Esophagus (tissue), 2 donors: ENCODE measurements around the gene PLXNA2. TPM values are rescaled to one million over a fixed set of nuclear protein-coding genes. Genes with fewer than 3 reads are reported as not detected.

Source experiments
- H3K27ac ChIP-seq, 2 donors: one replicate each; pipeline ENCODE4 v1.5.1; 2013; ENCODE audit warnings: low read depth in 2 of 2, mild to moderate bottlenecking in 2 of 2, inconsistent platforms in 1 of 2, low read length in 1 of 2, moderate library complexity in 1 of 2
- H3K27me3 ChIP-seq, 2 donors: one replicate each; pipeline ENCODE4 v1.6.1; 2013; ENCODE audit warnings: low read length in 2 of 2, control low read depth in 1 of 2, mild to moderate bottlenecking in 1 of 2; ENCODE audit not compliant: insufficient read depth in 2 of 2, control insufficient read depth in 1 of 2
- H3K36me3 ChIP-seq, 2 donors: one replicate each; pipeline ENCODE4 v1.6.1; 2013; ENCODE audit warnings: low read length in 1 of 2; ENCODE audit not compliant: control insufficient read depth in 2 of 2, insufficient read depth in 2 of 2
- H3K4me1 ChIP-seq, 2 donors: one replicate each; pipeline ENCODE4 v1.6.1; 2013; ENCODE audit warnings: low read length in 1 of 2; ENCODE audit not compliant: control insufficient read depth in 2 of 2, insufficient read depth in 2 of 2
- H3K4me3 ChIP-seq, 2 donors: one replicate each; pipeline ENCODE4 v1.5.1; 2013; ENCODE audit warnings: low read length in 2 of 2, mild to moderate bottlenecking in 2 of 2, low read depth in 1 of 2, moderate library complexity in 1 of 2
- H3K9me3 ChIP-seq, 2 donors: one replicate each; pipeline ENCODE4 v1.6.1; 2013; ENCODE audit warnings: mild to moderate bottlenecking in 2 of 2, low read depth in 1 of 2, low read length in 1 of 2, moderate library complexity in 1 of 2; ENCODE audit not compliant: control insufficient read depth in 2 of 2, insufficient read depth in 1 of 2
- WGBS, 2 donors: extraction: QIAGEN DNeasy Blood & Tissue Kit; methylation state at CpG; one replicate each; pipeline ENCODE4 v1.1.7; 2013; 5-methylcytosine and 5-hydroxymethylcytosine counted together
- polyA plus RNA-seq, 2 donors: library from polyadenylated mRNA; stranded (reverse); fragments of 200-250 nt; gene quantifications; one replicate each; pipeline ENCODE4 v1.2.3, GENCODE V29; 2013
- donor health status: healthy with polysubstance abuse.
- donor health status: Bipolar disorder and iron deficiency.

PLXNA2 gene
- polyA plus RNA-seq, 2 donors = 12.6 to 25.5 TPM

DNA sequence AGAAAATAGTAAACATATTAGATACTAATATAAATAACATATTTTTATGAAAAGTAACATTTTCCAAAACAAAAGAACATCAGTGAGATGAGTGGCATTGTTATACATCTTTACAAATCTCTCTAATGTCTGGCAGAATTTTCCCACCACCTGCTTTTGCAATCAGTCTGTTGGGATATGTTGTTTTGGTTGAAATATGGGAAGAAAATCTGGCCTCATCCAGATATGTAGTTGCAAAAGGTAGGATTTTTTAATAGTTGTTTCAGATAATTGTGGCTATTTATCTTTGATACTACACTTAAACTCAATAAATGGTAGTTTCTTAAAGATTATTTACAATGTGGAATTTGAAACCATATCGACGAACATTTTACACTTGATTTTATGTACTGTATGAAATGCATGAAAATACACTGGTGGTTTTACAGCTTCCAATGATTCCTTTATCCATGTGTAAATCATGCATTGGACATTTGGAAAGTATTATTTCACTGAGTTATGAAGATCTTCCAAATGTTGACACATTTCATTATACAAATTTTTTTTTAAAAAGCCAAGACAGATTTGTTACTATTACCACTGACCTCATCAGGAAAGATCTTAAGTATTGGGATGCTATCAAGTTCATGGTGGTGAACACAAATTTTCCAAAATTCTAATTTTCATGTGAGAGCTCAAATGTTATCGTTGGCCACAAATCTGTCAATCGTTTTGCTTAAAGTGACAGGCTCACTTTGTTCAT lies 259.2 kb downstream of the PLXNA2 start:
- Histone ChIP-seq H3K4me3 (no peak overlapping the region), H3K9me3 (no peaks in the 10 kb centered on the region), H3K4me1 (no peaks in the 10 kb centered on the region), H3K36me3 (no peaks in the 10 kb centered on the region), H3K27ac (no peak overlapping the region), H3K27me3 (no peaks in the 10 kb centered on the region)
- 72 to 79% methylated on average over 4 of the region's 4 CpGs for WGBS, 2 donors

DNA sequence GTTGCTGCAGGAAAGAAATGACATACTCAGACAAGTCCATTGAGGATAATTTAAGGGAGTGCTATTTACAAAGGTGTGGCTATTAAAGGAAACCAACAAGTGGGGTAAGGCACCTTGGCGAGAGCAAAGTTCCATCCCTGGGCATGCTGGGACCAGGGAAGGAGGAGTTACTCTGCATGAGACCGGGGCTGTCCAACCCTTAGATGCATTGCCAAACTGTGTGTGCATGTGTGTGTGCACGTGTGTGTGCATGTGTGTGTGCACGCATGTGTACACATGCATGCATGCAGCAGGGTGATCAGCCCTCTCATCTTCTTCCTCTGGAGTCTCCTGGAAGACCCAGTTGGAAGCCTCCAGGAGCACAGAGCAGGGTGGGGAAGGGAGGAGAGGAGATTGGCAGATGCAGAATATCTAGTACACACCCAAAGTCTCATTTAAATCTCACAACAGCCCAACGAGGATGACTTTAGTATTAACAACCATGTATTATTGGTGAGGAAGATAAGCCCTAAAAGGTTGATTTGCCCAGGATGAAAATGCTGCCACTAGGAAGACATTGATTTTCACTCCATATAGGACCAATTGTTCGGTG lies 261.0 kb downstream of the PLXNA2 start:
- no peaks in the 10 kb centered on the region for H3K27me3 ChIP-seq
- no peaks in the 10 kb centered on the region for H3K9me3 ChIP-seq
- no peak overlapping the region for H3K27ac ChIP-seq
- H3K36me3 ChIP-seq = no peaks in the 10 kb centered on the region
- H3K4me1 ChIP-seq = no peaks in the 10 kb centered on the region
- H3K4me3 ChIP-seq = no peak overlapping the region
- 62 to 63% methylated on average over 6 of the region's 6 CpGs for WGBS, 2 donors

DNA sequence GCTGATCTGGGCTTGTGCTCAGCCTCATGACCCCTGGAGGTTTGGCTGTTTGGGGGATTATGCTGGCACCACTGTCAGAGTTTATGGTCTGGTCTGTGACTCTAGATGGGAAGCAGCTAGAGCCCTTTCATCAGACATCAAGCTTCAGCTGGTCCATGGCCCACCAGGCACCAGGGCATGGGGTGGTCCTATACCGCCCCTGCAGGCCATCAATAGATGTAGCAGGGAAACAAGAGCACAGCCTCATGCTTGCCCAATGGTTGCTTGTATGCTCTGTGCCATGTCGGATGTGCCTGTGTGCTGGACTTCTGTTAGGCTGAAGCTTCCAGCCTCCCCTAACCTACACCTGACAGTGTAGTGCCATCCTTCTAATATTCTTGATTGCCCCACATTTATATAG lies 262.2 kb downstream of the PLXNA2 start:
- no peaks in the 10 kb centered on the region for H3K36me3 ChIP-seq
- 76 to 81% methylated on average over 2 of the region's 2 CpGs for WGBS, 2 donors
- H3K9me3 ChIP-seq = no peaks in the 10 kb centered on the region
- H3K4me1 ChIP-seq = no peaks in the 10 kb centered on the region
- H3K4me3 ChIP-seq = no peak overlapping the region
- H3K27ac ChIP-seq = no peak overlapping the region
- H3K27me3 ChIP-seq = no peaks in the 10 kb centered on the region

DNA sequence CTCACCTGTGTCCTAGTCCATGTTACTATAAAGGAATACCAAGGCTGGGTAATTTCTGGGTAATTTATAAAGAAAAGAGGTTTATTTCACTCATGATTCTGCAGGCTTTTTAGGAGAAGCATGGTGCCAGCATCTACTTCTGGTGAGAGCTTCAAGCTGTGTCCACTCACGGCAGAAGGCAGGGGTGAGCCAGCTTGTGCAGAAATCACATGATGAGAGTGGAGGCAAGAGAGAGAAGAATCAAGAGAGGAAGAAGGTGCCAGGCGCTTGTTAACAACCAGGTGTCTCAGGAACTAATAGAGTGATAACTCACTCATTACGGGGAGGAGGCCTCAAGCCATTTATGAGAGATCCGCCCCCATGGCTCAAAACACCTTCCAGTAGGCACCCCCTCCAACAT lies 265.7 kb downstream of the PLXNA2 start:
- Histone ChIP-seq H3K36me3 (no peaks in the 10 kb centered on the region), H3K27me3 (no peaks in the 10 kb centered on the region), H3K4me1 (no peaks in the 10 kb centered on the region), H3K4me3 (no peak overlapping the region), H3K9me3 (no peaks in the 10 kb centered on the region), H3K27ac (no peak overlapping the region)
- WGBS, 2 donors = 85 to 90% methylated on average over 4 of the region's 4 CpGs

DNA sequence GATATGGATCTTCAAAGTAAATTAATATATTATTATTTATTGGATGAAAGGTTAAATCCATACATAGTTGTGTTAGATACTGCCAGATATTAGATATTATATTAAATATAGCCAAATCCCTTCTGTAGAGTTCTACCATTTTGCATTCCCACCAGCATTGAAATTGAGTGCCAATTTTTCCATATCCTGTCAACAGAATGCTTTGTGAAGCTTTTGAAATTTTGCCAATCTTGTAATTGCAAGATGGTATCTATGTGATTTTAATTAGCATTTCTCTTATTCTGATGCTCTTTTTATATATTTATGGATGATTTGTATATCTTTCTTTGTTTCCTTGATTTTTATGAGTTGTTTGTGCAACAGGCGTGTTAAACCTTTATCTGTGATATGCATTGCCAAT lies 266.3 kb downstream of the PLXNA2 start:
- Histone ChIP-seq H3K27ac (no peak overlapping the region), H3K27me3 (no peaks in the 10 kb centered on the region), H3K4me1 (no peaks in the 10 kb centered on the region), H3K36me3 (no peaks in the 10 kb centered on the region), H3K4me3 (no peak overlapping the region), H3K9me3 (no peaks in the 10 kb centered on the region)
- WGBS, 2 donors = 88 to 93% methylated on average over 1 of the region's 1 CpG

DNA sequence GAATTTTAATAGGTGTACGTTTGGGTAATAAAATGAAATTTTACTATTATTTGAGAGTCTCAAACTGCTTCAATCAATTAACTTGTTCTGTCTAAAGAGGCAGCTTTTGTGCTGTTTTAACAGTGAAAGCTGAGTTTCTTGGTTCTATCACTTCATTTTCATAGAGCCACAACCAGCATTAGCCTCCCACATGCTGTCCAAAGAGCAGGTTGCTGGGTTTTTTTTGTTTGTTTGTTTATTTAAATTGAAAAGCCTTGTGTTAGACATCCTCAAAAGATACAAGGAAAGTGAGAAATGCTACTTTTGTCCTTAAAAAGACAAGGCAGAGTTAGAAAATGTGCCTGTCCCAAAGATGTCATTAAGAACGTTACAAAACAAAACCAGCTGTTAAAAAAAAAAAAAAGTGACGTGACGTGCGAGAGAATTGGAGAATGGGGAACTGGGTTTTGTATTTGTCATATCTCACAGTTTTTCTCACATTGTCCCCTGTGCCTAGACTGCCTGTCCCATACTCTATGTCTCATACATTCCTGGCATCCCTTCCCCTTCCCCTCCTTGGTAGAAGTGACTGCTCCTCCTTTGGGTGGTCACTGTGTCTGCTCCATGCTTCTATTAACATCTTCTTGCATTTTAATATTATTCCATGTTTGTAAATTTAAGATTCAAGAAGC lies 270.2 kb downstream of the PLXNA2 start:
- Histone ChIP-seq H3K9me3 (no peaks in the 10 kb centered on the region), H3K27ac (no peak overlapping the region), H3K4me1 (no peaks in the 10 kb centered on the region), H3K27me3 (no peaks in the 10 kb centered on the region), H3K36me3 (no peaks in the 10 kb centered on the region), H3K4me3 (no peak overlapping the region)
- 67 to 80% methylated on average over 5 of the region's 5 CpGs for WGBS, 2 donors

DNA sequence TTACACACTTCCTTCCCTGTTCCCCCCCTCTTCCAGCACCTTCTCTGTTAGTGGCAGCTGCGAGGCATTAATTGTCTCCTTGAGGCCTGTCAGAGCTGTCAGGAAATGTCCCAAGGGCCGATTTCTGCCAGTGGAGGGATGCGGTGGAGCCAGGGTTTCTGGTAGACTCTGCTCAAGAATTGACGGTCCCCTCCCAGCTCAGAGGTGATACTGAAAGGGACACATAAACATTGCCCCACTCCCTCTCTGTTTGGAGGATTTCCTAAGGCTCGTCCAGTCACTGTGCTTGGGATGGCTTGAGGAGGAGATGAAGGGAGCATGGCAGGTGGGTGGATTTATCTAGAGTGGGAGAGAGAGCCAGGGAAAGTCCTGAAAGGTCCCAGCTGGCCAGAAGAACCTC lies 271.8 kb downstream of the PLXNA2 start:
- Histone ChIP-seq H3K4me3 (no peak overlapping the region), H3K9me3 (no peaks in the 10 kb centered on the region), H3K27me3 (no peaks in the 10 kb centered on the region), H3K27ac (no peak overlapping the region), H3K36me3 (no peaks in the 10 kb centered on the region), H3K4me1 (no peaks in the 10 kb centered on the region)
- 57 to 58% methylated on average over 5 of the region's 5 CpGs for WGBS, 2 donors
